T-helper 2 cell treated with Interferon-gamma antibody and Interleukin-4, amounts not matched to agents 5 μg/mL and 100 μg/mL, for 36 hours (primary cell): ENCODE results near the gene UNC79.

ENCODE experiments used
- DNase-seq: peaks from one replicate; pipeline ENCODE4 v3.0.0; 2021; ENCODE audit warnings: low spot score
- H3K27ac Mint-ChIP-seq: one replicate; pipeline ENCODE4 v1.8.0; 2021; ENCODE audit warnings: mild to moderate bottlenecking, mixed read lengths
- H3K27me3 Mint-ChIP-seq: one replicate; pipeline ENCODE4 v1.8.0; 2021; ENCODE audit warnings: low read depth, mixed read lengths
- H3K36me3 Mint-ChIP-seq: one replicate; pipeline ENCODE4 v1.8.0; 2021; ENCODE audit warnings: low read depth, mixed read lengths
- H3K4me1 Mint-ChIP-seq: one replicate; pipeline ENCODE4 v1.8.0; 2021; ENCODE audit warnings: low read depth, mixed read lengths
- H3K4me3 Mint-ChIP-seq: one replicate; pipeline ENCODE4 v1.8.0; 2022; ENCODE audit warnings: mild to moderate bottlenecking, moderate library complexity, mixed read lengths
- H3K9me3 Mint-ChIP-seq: one replicate; pipeline ENCODE4 v1.8.0; 2021; ENCODE audit warnings: mixed read lengths

Gene UNC79

GRCh38 chr14:93747102-93747501 lies 316.4 kb downstream of the UNC79 start:
- Mint-ChIP-seq H3K27me3 (no peaks in the 10 kb centered on the region), H3K9me3 (no peaks in the 10 kb centered on the region), H3K36me3 (no peaks in the 10 kb centered on the region), H3K27ac (no peak overlapping the region), H3K4me1 (no peaks in the 10 kb centered on the region), H3K4me3 (no peak overlapping the region)
- DNase-seq, result no peak

- Mint-ChIP-seq H3K27ac (no peak overlapping the region), H3K27me3 (no peaks in the 10 kb centered on the region), H3K4me1 (no peaks in the 10 kb centered on the region), H3K4me3 (no peak overlapping the region), H3K36me3 (no peaks in the 10 kb centered on the region), H3K9me3 (no peaks in the 10 kb centered on the region)
- DNase-seq, result no peak
Observed at GRCh38 chr14:93747560-93747959, 316.8 kb downstream of the UNC79 start.

GRCh38 chr14:93748208-93749075 lies 317.7 kb downstream of the UNC79 start:
- Mint-ChIP-seq H3K36me3 (no peaks in the 10 kb centered on the region), H3K4me3 (no peak overlapping the region), H3K27ac (no peak overlapping the region), H3K9me3 (no peaks in the 10 kb centered on the region), H3K4me1 (no peaks in the 10 kb centered on the region), H3K27me3 (no peaks in the 10 kb centered on the region)
- no peak for DNase-seq

- no peaks in the 10 kb centered on the region for H3K36me3 Mint-ChIP-seq
- H3K9me3 Mint-ChIP-seq, result no peaks in the 10 kb centered on the region
- H3K27ac Mint-ChIP-seq, result no peak overlapping the region
- no peaks in the 10 kb centered on the region for H3K27me3 Mint-ChIP-seq
- no peak overlapping the region for H3K4me3 Mint-ChIP-seq
- no peaks in the 10 kb centered on the region for H3K4me1 Mint-ChIP-seq
- no peak for DNase-seq
Observed at GRCh38 chr14:93749076-93749420, 318.3 kb downstream of the UNC79 start.

- no peak for DNase-seq
- no peak overlapping the region for H3K4me3 Mint-ChIP-seq
- H3K4me1 Mint-ChIP-seq, result no peaks in the 10 kb centered on the region
- H3K36me3 Mint-ChIP-seq, result no peaks in the 10 kb centered on the region
- H3K9me3 Mint-ChIP-seq, result no peaks in the 10 kb centered on the region
- H3K27ac Mint-ChIP-seq, result no peak overlapping the region
- no peaks in the 10 kb centered on the region for H3K27me3 Mint-ChIP-seq
Observed at GRCh38 chr14:93751946-93752655, 321.4 kb downstream of the UNC79 start.

GRCh38 chr14:93752980-93753561 lies 322.3 kb downstream of the UNC79 start:
- Mint-ChIP-seq H3K36me3 (no peaks in the 10 kb centered on the region), H3K9me3 (no peaks in the 10 kb centered on the region), H3K27me3 (no peaks in the 10 kb centered on the region), H3K4me3 (no peak overlapping the region), H3K4me1 (no peaks in the 10 kb centered on the region), H3K27ac (no peak overlapping the region)
- no peak for DNase-seq

GRCh38 chr14:93753647-93754046 lies 322.9 kb downstream of the UNC79 start:
- Mint-ChIP-seq H3K9me3 (no peaks in the 10 kb centered on the region), H3K27ac (no peak overlapping the region), H3K4me1 (no peaks in the 10 kb centered on the region), H3K4me3 (no peak overlapping the region), H3K36me3 (no peaks in the 10 kb centered on the region), H3K27me3 (no peaks in the 10 kb centered on the region)
- DNase-seq, result no peak

GRCh38 chr14:93757206-93757605 lies 326.5 kb downstream of the UNC79 start:
- Mint-ChIP-seq H3K27ac (no peak overlapping the region), H3K27me3 (peaks cover 8% of the 10 kb centered on the region), H3K36me3 (no peaks in the 10 kb centered on the region), H3K4me1 (no peaks in the 10 kb centered on the region), H3K4me3 (no peak overlapping the region), H3K9me3 (no peaks in the 10 kb centered on the region)
- no peak for DNase-seq
